Esophagus muscularis mucosa (tissue), 4 donors: Measurements from ENCODE around the gene OFD1.
"Not testable (repeated sequence)": the region's sequence is repeated elsewhere in the genome, so short reads cannot be mapped to it uniquely, and the experiment has no call there.

Source experiments
- CTCF ChIP-seq, 3 experiments: fragments of 200-600 bp in 2 of 3; fragments of 450-650 bp in 1 of 3; sonication (generic) in 2 of 3; IDR thresholded peaks; one replicate each; pipeline ENCODE4 v1.5.1; 2017 to 2019; ENCODE audit warnings: antibody characterized with exemption in 3 of 3, mild to moderate bottlenecking in 2 of 3, moderate library complexity in 1 of 3
- EP300 ChIP-seq: sonication (generic); formaldehyde crosslinking; IDR thresholded peaks from one replicate; pipeline ENCODE4 v1.6.1; 2017; ENCODE audit warnings: antibody characterized with exemption
- POLR2A ChIP-seq: fragments of 450-650 bp; IDR thresholded peaks from one replicate; pipeline ENCODE4 v1.6.1; 2017; ENCODE audit warnings: antibody characterized with exemption, moderate library complexity, mild to moderate bottlenecking, low read depth

- TF ChIP-seq CTCF (IDR thresholded peaks at IDR 0.05); POLR2A; EP300: not testable (repeated sequence)
Measured at GRCh38 chrX:13726583-13726982, 8.0 kb upstream of the OFD1 start.
